GM12878 (cell line): ENCODE data around the gene SIX1. TPM values are rescaled to one million over a fixed set of nuclear protein-coding genes. Genes with fewer than 3 reads are reported as not detected.

Source experiments
- ATAC-seq: fragments of 200-7000 bp; cut with Tn5 transposase; 3 replicates; pipeline ENCODE4 v1.9.1; 2020; ENCODE audit warnings: mild to moderate bottlenecking, moderate library complexity
- BruUV-seq: library from RNA; stranded (reverse); fragments of 400-500 nt; replicated peaks from 2 replicates; lab custom pipeline; 2021; lab: Mats Ljungman, UMichigan
- CTCF ChIA-PET: fragments of 300-600 bp; sonication (Branson Sonifier 250); formaldehyde crosslinking; extraction: SDS; loops from one replicate; lab custom pipeline; 2021; ENCODE audit warnings: inconsistent platforms; lab: Yijun Ruan, JAX
- POLR2A ChIA-PET: fragments of 350-600 bp; formaldehyde crosslinking; extraction: SDS; loops from one replicate; lab custom pipeline; 2021; ENCODE audit warnings: inconsistent platforms; lab: Charles Lee
- RAD21 ChIA-PET: fragments of 300-600 bp; sonication (Branson Sonifier 250); formaldehyde crosslinking; loops from one replicate; lab custom pipeline; 2023; ENCODE audit warnings: antibody characterized with exemption; ENCODE audit not compliant: unreplicated experiment; lab: Charles Lee
- SMC1A ChIA-PET: fragments of 300-600 bp; sonication (Branson Sonifier 250); formaldehyde crosslinking; loops from one replicate; lab custom pipeline; 2023; ENCODE audit not compliant: unreplicated experiment, uncharacterized antibody; lab: Charles Lee
- DNase-seq: peaks from one replicate; pipeline ENCODE4 v3.0.0-alpha.2; 2011; ENCODE audit warnings: low read depth, low spot score
- FAIRE-seq: peaks from 3 replicates; lab custom pipeline; 2011; peaks lifted over from hg19 to GRCh38; lab: Jason Lieb, UNC
- H2AFZ ChIP-seq: 2 replicates; pipeline ENCODE4 v1.6.0; 2011; ENCODE audit warnings: low read depth, low read length, control low read depth; ENCODE audit not compliant: control insufficient read depth
- H3K27ac ChIP-seq: 2 replicates; pipeline ENCODE4 v1.5.1; 2011; ENCODE audit warnings: control low read depth; ENCODE audit not compliant: control insufficient read depth, insufficient read depth
- H3K27me3 ChIP-seq, 2 experiments: replicated peaks in 1 of 2; 2 replicates each; pipeline versions ENCODE4 v1.6.0 to v1.6.1; 2011; ENCODE audit warnings: low read length in 1 of 2; ENCODE audit not compliant: control insufficient read depth in 2 of 2, insufficient read depth in 2 of 2
- H3K36me3 ChIP-seq, 2 experiments: 2 replicates each; pipeline ENCODE4 v1.5.1; 2011; ENCODE audit warnings: low read length in 1 of 2; ENCODE audit not compliant: control insufficient read depth in 2 of 2, insufficient read depth in 2 of 2
- H3K4me1 ChIP-seq: 2 replicates; pipeline ENCODE4 v1.6.1; 2011; ENCODE audit warnings: mild to moderate bottlenecking, low read length, moderate library complexity, mixed read lengths; ENCODE audit not compliant: control insufficient read depth, insufficient read depth
- H3K4me2 ChIP-seq: 2 replicates; pipeline ENCODE4 v1.6.0; 2011; ENCODE audit warnings: control low read depth; ENCODE audit not compliant: control insufficient read depth, insufficient read depth
- H3K4me3 ChIP-seq: fragments of 200-600 bp; sonication (generic); 2 replicates; pipeline ENCODE4 v1.5.1; 2016
- H3K79me2 ChIP-seq: 2 replicates; pipeline ENCODE4 v1.6.0; 2011; ENCODE audit warnings: low read length; ENCODE audit not compliant: control insufficient read depth, insufficient read depth
- H3K9ac ChIP-seq: 2 replicates; pipeline ENCODE4 v1.8.0; 2011; ENCODE audit warnings: low read length, control low read depth, mixed read lengths; ENCODE audit not compliant: control insufficient read depth, insufficient read depth
- H3K9me3 ChIP-seq: replicated peaks from 3 replicates; pipeline ENCODE4 v1.5.1; 2011; ENCODE audit warnings: mild to moderate bottlenecking, low read length; ENCODE audit not compliant: control insufficient read depth, insufficient read depth
- H4K20me1 ChIP-seq: 2 replicates; pipeline ENCODE4 v1.6.0; 2011; ENCODE audit not compliant: control insufficient read depth, insufficient read depth
- CHD1 ChIP-seq: IDR thresholded peaks from 2 replicates; pipeline ENCODE4 v1.6.1; 2012; ENCODE audit warnings: low read depth, low read length, improper control_type of control experiment
- EED ChIP-seq: sonication (generic); IDR thresholded peaks from 2 replicates; pipeline ENCODE4 v1.6.1; 2016; ENCODE audit warnings: antibody characterized with exemption, low read depth
- HCFC1 ChIP-seq: fragments of 150-350 bp; IDR thresholded peaks from 2 replicates; pipeline ENCODE4 v1.6.1; 2014; ENCODE audit warnings: low read length
- HDAC2 ChIP-seq: fragments of 200-600 bp; sonication (generic); IDR thresholded peaks from 2 replicates; pipeline ENCODE4 v1.6.1; 2017
- HDGF ChIP-seq: fragments of 450-650 bp; IDR thresholded peaks from 2 replicates; pipeline ENCODE4 v1.6.1; 2016; ENCODE audit warnings: antibody characterized with exemption
- JUND ChIP-seq: IDR thresholded peaks from 2 replicates; pipeline ENCODE4 v1.6.1; 2012; ENCODE audit warnings: low read depth, mild to moderate bottlenecking, low read length, improper control_type of control experiment, moderate library complexity
- KLF5 ChIP-seq: fragments of 450-650 bp; IDR thresholded peaks from 2 replicates; pipeline ENCODE4 v1.6.1; 2014; ENCODE audit warnings: mild to moderate bottlenecking; ENCODE audit not compliant: partially characterized antibody
- MYB ChIP-seq: fragments of 150-350 bp; IDR thresholded peaks from 2 replicates; pipeline ENCODE4 v1.6.1; 2014; ENCODE audit warnings: mild to moderate bottlenecking, low read depth, low read length, borderline replicate concordance
- PAX8 ChIP-seq: fragments of 450-650 bp; IDR thresholded peaks from 2 replicates; pipeline ENCODE4 v1.6.1; 2017; ENCODE audit warnings: mild to moderate bottlenecking, moderate library complexity
- PML ChIP-seq: IDR thresholded peaks from 2 replicates; pipeline ENCODE4 v1.6.1; 2012; ENCODE audit warnings: low read length, inconsistent platforms
- POLR2AphosphoS2 ChIP-seq: IDR thresholded peaks from 2 replicates; pipeline ENCODE4 v1.6.1; 2011; ENCODE audit warnings: low read depth, mild to moderate bottlenecking, low read length, improper control_type of control experiment, moderate library complexity
- RAD21 ChIP-seq: IDR thresholded peaks from 2 replicates; pipeline ENCODE4 v1.6.1; 2011; ENCODE audit warnings: mild to moderate bottlenecking, low read depth, low read length, moderate library complexity; ENCODE audit not compliant: insufficient read depth
- SMAD1 ChIP-seq: fragments of 450-650 bp; IDR thresholded peaks from 2 replicates; pipeline ENCODE4 v1.6.1; 2018; ENCODE audit warnings: mild to moderate bottlenecking, low read depth; ENCODE audit not compliant: partially characterized antibody
- SREBF1 ChIP-seq: IDR thresholded peaks from 2 replicates; pipeline ENCODE4 v1.6.1; 2012; ENCODE audit warnings: mild to moderate bottlenecking, low read length
- TAF1 ChIP-seq: IDR thresholded peaks from 2 replicates; pipeline ENCODE4 v1.6.1; 2011; ENCODE audit warnings: mild to moderate bottlenecking, low read depth, low read length, borderline replicate concordance
- TBL1XR1 ChIP-seq: IDR thresholded peaks from 2 replicates; pipeline ENCODE4 v1.6.1; 2012; ENCODE audit warnings: low read depth, low read length, improper control_type of control experiment
- WRNIP1 ChIP-seq: IDR thresholded peaks from 2 replicates; pipeline ENCODE4 v1.6.1; 2011; ENCODE audit warnings: low read depth, low read length, improper control_type of control experiment, borderline replicate concordance
- in situ Hi-C: fragments of 300-500 bp; cut with MboI; formaldehyde crosslinking; loops from 9 replicates; pipeline ENCODE4 v1.14.3; 2018; ENCODE audit warnings: mixed read lengths
- intact Hi-C: fragments of 100-400 bp; cut with micrococcal nuclease; formaldehyde crosslinking; loops from one replicate; pipeline ENCODE4 v1.14.2; 2022; ENCODE audit not compliant: unreplicated experiment
- polyA plus RNA-seq, 11 experiments: library from polyadenylated mRNA; depleted of rRNA in 4 of 11; unstranded in 6 of 11; stranded (reverse) in 5 of 11; fragments of >200 nt; fragmentation: Nextera tagmentation in 4 of 11; fragmentation: Illumina TruSeq in 1 of 11; extraction: Ambion mirVana in 4 of 11; extraction: Trizol in 1 of 11; gene quantifications; 1 replicate in 1 of 11; 2 replicates in 10 of 11; pipeline versions ENCODE4 v1.2.1 to v1.2.3, GENCODE V29; 2011 to 2016; ENCODE audit warnings: inconsistent platforms in 2 of 11, missing spikeins in 2 of 11, low read depth in 1 of 11
- total RNA-seq, 4 experiments: library from RNA; depleted of rRNA in 3 of 4; stranded (reverse); fragments of >200 nt in 3 of 4; fragmentation: Illumina TruSeq in 1 of 4; extraction: Trizol in 1 of 4; gene quantifications; 2 replicates each; pipeline versions ENCODE4 v1.2.1 to v1.2.3, GENCODE V29; 2013 to 2021
- TF ChIP-seq, protein P1 (sequence below): IDR thresholded peaks from 2 replicates; pipeline ENCODE4 v1.6.1; 2012; ENCODE audit warnings: low read depth, low read length, improper control_type of control experiment
- TF ChIP-seq, protein P2 (sequence below): fragments of 450-650 bp; formaldehyde crosslinking; IDR thresholded peaks from 2 replicates; pipeline ENCODE4 v1.4.0; 2022; ENCODE audit warnings: mild to moderate bottlenecking, moderate library complexity

The SIX1 gene
- total and polyA plus RNA-seq, 10 of the 15 experiments (the other 5 are each of a cell fraction or from before 2014, with no cell fraction given): 0.03 to 0.06 (median 0.05) TPM; not detected in 5

DNA sequence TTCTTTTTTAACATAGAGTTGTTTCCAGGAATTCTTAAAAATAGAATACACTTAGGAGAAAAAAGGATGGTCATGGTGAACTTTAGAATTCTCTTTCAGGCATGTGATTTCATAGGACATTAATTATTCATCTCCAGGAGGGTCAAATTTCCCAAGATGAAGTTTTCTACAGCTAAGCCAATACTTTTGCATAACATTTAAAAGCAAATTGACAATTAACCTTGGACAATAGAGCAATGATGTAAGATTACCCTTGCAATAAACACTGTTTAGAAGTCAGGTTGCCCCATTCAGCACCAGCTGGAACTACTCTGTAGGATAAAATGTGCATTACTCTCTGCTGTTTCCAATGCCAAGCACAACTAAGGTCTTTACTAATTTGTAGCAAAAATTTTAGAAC is 49.5 kb downstream of the SIX1 start:
- Histone ChIP-seq H3K27me3 (no peaks in the 10 kb centered on the region), H2AFZ (no peak overlapping the region), H3K9me3 (no peaks in the 10 kb centered on the region), H3K4me3 (no peak overlapping the region), H3K9ac (no peak overlapping the region), H4K20me1 (no peaks in the 10 kb centered on the region), H3K79me2 (no peaks in the 10 kb centered on the region), H3K4me1 (no peaks in the 10 kb centered on the region), H3K36me3 (no peaks in the 10 kb centered on the region), H3K27ac (no peak overlapping the region), H3K4me2 (no peak overlapping the region)
- in situ Hi-C loops (no loop called here), intact Hi-C loops (no loop called here)
- SMC1A ChIA-PET: no interaction called here
- CTCF ChIA-PET: no interaction called here
- POLR2A ChIA-PET: no interaction called here
- DNase-seq (no peak), FAIRE-seq (no peak), ATAC-seq (no peak)
- TF ChIP-seq MYB (no peak), CHD1 (no peak), SMAD1 (no peak), JUND (no peak), HDGF (no peak), WRNIP1 (no peak), HCFC1 (no peak), RAD21 (no peak), TBL1XR1 (no peak), PML (no peak), POLR2AphosphoS2 (no peak), PAX8 (no peak), HDAC2 (no peak), KLF5 (no peak), TAF1 (no peak), EED (no peak), SREBF1 (no peak)
- TF ChIP-seq, protein P1, sequence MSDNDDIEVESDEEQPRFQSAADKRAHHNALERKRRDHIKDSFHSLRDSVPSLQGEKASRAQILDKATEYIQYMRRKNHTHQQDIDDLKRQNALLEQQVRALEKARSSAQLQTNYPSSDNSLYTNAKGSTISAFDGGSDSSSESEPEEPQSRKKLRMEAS: no peak
- TF ChIP-seq, protein P2, sequence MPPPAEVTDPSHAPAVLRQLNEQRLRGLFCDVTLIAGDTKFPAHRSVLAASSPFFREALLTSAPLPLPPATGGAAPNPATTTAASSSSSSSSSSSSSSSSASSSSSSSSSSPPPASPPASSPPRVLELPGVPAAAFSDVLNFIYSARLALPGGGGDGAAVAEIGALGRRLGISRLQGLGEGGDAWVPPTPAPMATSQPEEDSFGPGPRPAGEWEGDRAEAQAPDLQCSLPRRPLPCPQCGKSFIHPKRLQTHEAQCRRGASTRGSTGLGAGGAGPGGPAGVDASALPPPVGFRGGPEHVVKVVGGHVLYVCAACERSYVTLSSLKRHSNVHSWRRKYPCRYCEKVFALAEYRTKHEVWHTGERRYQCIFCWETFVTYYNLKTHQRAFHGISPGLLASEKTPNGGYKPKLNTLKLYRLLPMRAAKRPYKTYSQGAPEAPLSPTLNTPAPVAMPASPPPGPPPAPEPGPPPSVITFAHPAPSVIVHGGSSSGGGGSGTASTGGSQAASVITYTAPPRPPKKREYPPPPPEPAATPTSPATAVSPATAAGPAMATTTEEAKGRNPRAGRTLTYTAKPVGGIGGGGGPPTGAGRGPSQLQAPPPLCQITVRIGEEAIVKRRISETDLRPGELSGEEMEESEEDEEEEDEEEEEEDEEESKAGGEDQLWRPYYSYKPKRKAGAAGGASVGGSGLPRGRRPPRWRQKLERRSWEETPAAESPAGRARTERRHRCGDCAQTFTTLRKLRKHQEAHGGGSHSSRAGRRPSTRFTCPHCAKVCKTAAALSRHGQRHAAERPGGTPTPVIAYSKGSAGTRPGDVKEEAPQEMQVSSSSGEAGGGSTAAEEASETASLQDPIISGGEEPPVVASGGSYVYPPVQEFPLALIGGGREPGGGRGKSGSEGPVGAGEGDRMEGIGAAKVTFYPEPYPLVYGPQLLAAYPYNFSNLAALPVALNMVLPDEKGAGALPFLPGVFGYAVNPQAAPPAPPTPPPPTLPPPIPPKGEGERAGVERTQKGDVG: no peak
- RAD21 ChIA-PET: no interaction called here
- no TSS peak for BruUV-seq
